IMR-90 (cell line): ENCODE results near the gene HDAC3.

Experiments used
- BHLHE40 ChIP-seq: fragments of 150-350 bp; IDR thresholded peaks from 2 replicates; pipeline ENCODE4 v1.6.1; 2016; ENCODE audit warnings: mild to moderate bottlenecking, low read depth, low read length
- CEBPB ChIP-seq: IDR thresholded peaks from 2 replicates; pipeline ENCODE4 v1.6.1; 2012; ENCODE audit warnings: low read depth, low read length, improper control_type of control experiment
- CHD1 ChIP-seq: IDR thresholded peaks from 2 replicates; pipeline ENCODE4 v1.6.1; 2012; ENCODE audit warnings: low read depth, low read length, improper control_type of control experiment
- MXI1 ChIP-seq: IDR thresholded peaks from 2 replicates; pipeline ENCODE4 v1.6.1; 2012; ENCODE audit warnings: low read depth, mild to moderate bottlenecking, low read length, moderate library complexity, borderline replicate concordance
- POLR2A ChIP-seq: IDR thresholded peaks from 2 replicates; pipeline ENCODE4 v1.6.1; 2012; ENCODE audit warnings: mild to moderate bottlenecking, low read depth, low read length
- RAD21 ChIP-seq: IDR thresholded peaks from 2 replicates; pipeline ENCODE4 v1.6.1; 2012; ENCODE audit warnings: low read length, improper control_type of control experiment
- SMC3 ChIP-seq: fragments of 150-350 bp; IDR thresholded peaks from 2 replicates; pipeline ENCODE4 v1.6.1; 2016; ENCODE audit warnings: low read depth, mild to moderate bottlenecking, antibody characterized with exemption, low read length, moderate library complexity
- USF2 ChIP-seq: fragments of 150-350 bp; IDR thresholded peaks from 2 replicates; pipeline ENCODE4 v1.6.1; 2017; ENCODE audit warnings: mild to moderate bottlenecking, antibody characterized with exemption, low read length, low read depth
- TF ChIP-seq, protein P1 (sequence below): conservative IDR thresholded peaks from 2 replicates; pipeline ENCODE4 v1.5.1; 2012; ENCODE audit warnings: mild to moderate bottlenecking, low read depth, low read length, improper control_type of control experiment

GRCh38 chr5:141640051-141640415, 3.4 kb upstream of the HDAC3 start:
- no peak for TF ChIP-seq CEBPB
- TF ChIP-seq, protein P1, sequence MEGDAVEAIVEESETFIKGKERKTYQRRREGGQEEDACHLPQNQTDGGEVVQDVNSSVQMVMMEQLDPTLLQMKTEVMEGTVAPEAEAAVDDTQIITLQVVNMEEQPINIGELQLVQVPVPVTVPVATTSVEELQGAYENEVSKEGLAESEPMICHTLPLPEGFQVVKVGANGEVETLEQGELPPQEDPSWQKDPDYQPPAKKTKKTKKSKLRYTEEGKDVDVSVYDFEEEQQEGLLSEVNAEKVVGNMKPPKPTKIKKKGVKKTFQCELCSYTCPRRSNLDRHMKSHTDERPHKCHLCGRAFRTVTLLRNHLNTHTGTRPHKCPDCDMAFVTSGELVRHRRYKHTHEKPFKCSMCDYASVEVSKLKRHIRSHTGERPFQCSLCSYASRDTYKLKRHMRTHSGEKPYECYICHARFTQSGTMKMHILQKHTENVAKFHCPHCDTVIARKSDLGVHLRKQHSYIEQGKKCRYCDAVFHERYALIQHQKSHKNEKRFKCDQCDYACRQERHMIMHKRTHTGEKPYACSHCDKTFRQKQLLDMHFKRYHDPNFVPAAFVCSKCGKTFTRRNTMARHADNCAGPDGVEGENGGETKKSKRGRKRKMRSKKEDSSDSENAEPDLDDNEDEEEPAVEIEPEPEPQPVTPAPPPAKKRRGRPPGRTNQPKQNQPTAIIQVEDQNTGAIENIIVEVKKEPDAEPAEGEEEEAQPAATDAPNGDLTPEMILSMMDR, result no peak
- TF ChIP-seq USF2, result no peak
- TF ChIP-seq POLR2A, result no peak
- TF ChIP-seq MXI1, result no peak
- TF ChIP-seq BHLHE40, result no peak
- TF ChIP-seq CHD1, result no peak
- TF ChIP-seq RAD21, result no peak
- no peak for TF ChIP-seq SMC3
